Measurements from ENCODE around the gene PHF20.

DNA sequence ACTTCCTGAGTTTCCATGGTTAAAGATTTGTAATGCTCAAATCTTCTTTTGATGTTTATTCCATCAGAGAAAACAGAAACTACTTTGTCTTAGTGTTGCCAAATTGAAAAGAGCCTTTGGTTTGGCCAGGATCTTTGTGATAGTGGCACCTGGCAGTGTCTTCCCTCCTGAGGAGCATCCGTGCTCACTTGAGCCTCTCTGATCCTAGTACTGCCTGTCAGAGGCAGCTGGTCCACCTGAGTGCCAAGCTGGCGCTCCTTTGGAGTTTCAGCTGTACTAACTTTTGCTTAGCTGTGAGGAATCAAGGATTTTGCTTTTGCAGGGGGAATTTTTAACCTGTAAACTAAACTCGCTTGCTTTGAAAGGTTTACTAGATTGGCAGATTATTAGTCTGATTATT is 121.1 kb downstream of the PHF20 start:
- TF ChIP-seq POLR2A (IDR thresholded peaks at IDR 0.05) (no peak), CTCF (IDR thresholded peaks at IDR 0.05) (no peak)
